GM23338 (cell line): Measurements from ENCODE around the gene NCLN. TPM values are rescaled to one million over a fixed set of nuclear protein-coding genes. Genes with fewer than 3 reads are reported as not detected.

ENCODE experiments used
- ATAC-seq: fragments of 200-7000 bp; cut with Tn5 transposase; 3 replicates; pipeline ENCODE4 v1.9.1; 2020
- DNase-seq: peaks from one replicate; pipeline ENCODE4 v3.0.0-alpha.2; 2015; ENCODE audit warnings: low spot score
- H2AFZ ChIP-seq: fragments of 200-600 bp; sonication (generic); 2 replicates; pipeline ENCODE4 v1.8.0; 2016; ENCODE audit warnings: antibody characterized with exemption, mild to moderate bottlenecking, moderate library complexity
- H3F3A ChIP-seq: fragments of 200-600 bp; sonication (generic); replicated peaks from 2 replicates; pipeline ENCODE4 v1.8.0; 2017; ENCODE audit warnings: antibody characterized with exemption, mixed run types, low read depth
- H3K27ac ChIP-seq: fragments of 200-600 bp; sonication (generic); 2 replicates; pipeline ENCODE4 v1.6.1; 2016; ENCODE audit warnings: low read depth
- H3K27me3 ChIP-seq: fragments of 200-600 bp; sonication (generic); 2 replicates; pipeline ENCODE4 v1.8.0; 2016; ENCODE audit warnings: mild to moderate bottlenecking, mixed run types, moderate library complexity; ENCODE audit not compliant: insufficient read depth
- H3K36me3 ChIP-seq: fragments of 200-600 bp; sonication (generic); 2 replicates; pipeline ENCODE4 v1.8.0; 2016; ENCODE audit warnings: mild to moderate bottlenecking; ENCODE audit not compliant: insufficient read depth
- H3K4me1 ChIP-seq: fragments of 200-600 bp; sonication (generic); 2 replicates; pipeline ENCODE4 v1.8.0; 2016; ENCODE audit warnings: mild to moderate bottlenecking, moderate library complexity; ENCODE audit not compliant: insufficient read depth
- H3K4me2 ChIP-seq: fragments of 200-600 bp; sonication (generic); 2 replicates; pipeline ENCODE4 v1.7.1; 2017; ENCODE audit warnings: mixed run types
- H3K4me3 ChIP-seq: fragments of 200-600 bp; sonication (generic); 2 replicates; pipeline ENCODE4 v1.6.1; 2016; ENCODE audit warnings: mixed run types
- H3K79me2 ChIP-seq: fragments of 200-600 bp; sonication (generic); replicated peaks from 2 replicates; pipeline ENCODE4 v1.8.0; 2017; ENCODE audit warnings: mild to moderate bottlenecking; ENCODE audit not compliant: insufficient read depth
- H3K9me2 ChIP-seq: fragments of 200-600 bp; sonication (generic); 2 replicates; pipeline ENCODE4 v1.8.0; 2017; ENCODE audit not compliant: insufficient read depth
- H4K20me1 ChIP-seq: fragments of 200-600 bp; sonication (generic); replicated peaks from 2 replicates; pipeline ENCODE4 v1.8.0; 2017; ENCODE audit warnings: mild to moderate bottlenecking; ENCODE audit not compliant: insufficient read depth
- H3K27ac Mint-ChIP-seq: 2 replicates; pipeline ENCODE4 v1.8.0; 2020; ENCODE audit warnings: inconsistent platforms, mild to moderate bottlenecking, moderate library complexity, mixed read lengths
- H3K27me3 Mint-ChIP-seq: 3 replicates; pipeline ENCODE4 v1.8.0; 2022; ENCODE audit warnings: low read depth, mild to moderate bottlenecking, moderate library complexity, mixed read lengths, inconsistent platforms; ENCODE audit not compliant: insufficient read depth, poor library complexity
- H3K36me3 Mint-ChIP-seq: 3 replicates; pipeline ENCODE4 v1.8.0; 2021; ENCODE audit warnings: low read depth, mild to moderate bottlenecking, inconsistent platforms, moderate library complexity, mixed read lengths
- H3K4me1 Mint-ChIP-seq: 3 replicates; pipeline ENCODE4 v1.8.0; 2020; ENCODE audit warnings: mild to moderate bottlenecking, inconsistent platforms, mixed read lengths
- H3K4me3 Mint-ChIP-seq: 3 replicates; pipeline ENCODE4 v1.8.0; 2021; ENCODE audit warnings: moderate library complexity, mild to moderate bottlenecking, inconsistent platforms, mixed read lengths
- H3K9me3 Mint-ChIP-seq: 3 replicates; pipeline ENCODE4 v1.8.0; 2020; ENCODE audit warnings: moderate library complexity, mild to moderate bottlenecking, inconsistent platforms, mixed read lengths
- EZH2 ChIP-seq: fragments of 200-600 bp; sonication (generic); IDR thresholded peaks from one replicate; pipeline ENCODE4 v1.8.0; 2017; ENCODE audit warnings: antibody characterized with exemption, mild to moderate bottlenecking, low read depth; ENCODE audit not compliant: unreplicated experiment
- JUNB ChIP-seq: IDR thresholded peaks from one replicate; pipeline ENCODE4 v1.6.1; 2016; ENCODE audit warnings: antibody characterized with exemption; ENCODE audit not compliant: unreplicated experiment
- NANOG ChIP-seq: IDR thresholded peaks from 2 replicates; pipeline ENCODE4 v1.6.1; 2016; ENCODE audit warnings: antibody characterized with exemption, borderline replicate concordance
- POLR2AphosphoS5 ChIP-seq: IDR thresholded peaks from 2 replicates; pipeline ENCODE4 v1.6.1; 2016; ENCODE audit warnings: antibody characterized with exemption, low read depth
- STAT1 ChIP-seq: IDR thresholded peaks from one replicate; pipeline ENCODE4 v1.6.1; 2016; ENCODE audit warnings: antibody characterized with exemption; ENCODE audit not compliant: unreplicated experiment
- ZNF114 ChIP-seq: fragments of 250-450 bp; sonication (Bioruptor Pico); IDR thresholded peaks from 2 replicates; pipeline ENCODE4 v1.5.0; 2020; ENCODE audit warnings: mild to moderate bottlenecking, moderate library complexity
- polyA plus RNA-seq: library from polyadenylated mRNA; unstranded; fragments of >200 nt; fragmentation: Nextera tagmentation; extraction: Ambion mirVana; gene quantifications from 2 replicates; pipeline ENCODE4 v1.2.1, GENCODE V29; 2016
- total RNA-seq: library from RNA; depleted of rRNA; stranded (reverse); fragments of >200 nt; shearing (Covaris generic); gene quantifications from 2 replicates; pipeline ENCODE4 v1.2.3, GENCODE V29; 2014
- TF ChIP-seq, protein P1 (sequence below): fragments of 250-450 bp; sonication (Bioruptor Pico); IDR thresholded peaks from 2 replicates; pipeline ENCODE4 v1.5.0; 2020; ENCODE audit warnings: mild to moderate bottlenecking, moderate library complexity
- TF ChIP-seq, protein P2 (sequence below), 2 experiments: fragments of 200-600 bp in 1 of 2; sonication (generic) in 1 of 2; conservative IDR thresholded peaks; 2 replicates each; pipeline versions ENCODE4 v1.5.1 to v1.6.1; 2016 to 2017; ENCODE audit warnings: antibody characterized with exemption in 2 of 2, low read depth in 2 of 2, mild to moderate bottlenecking in 2 of 2, moderate library complexity in 1 of 2

NCLN gene
- total and polyA plus RNA-seq, 2 experiments from 2014 or later, result 85.6 to 125 TPM

DNA sequence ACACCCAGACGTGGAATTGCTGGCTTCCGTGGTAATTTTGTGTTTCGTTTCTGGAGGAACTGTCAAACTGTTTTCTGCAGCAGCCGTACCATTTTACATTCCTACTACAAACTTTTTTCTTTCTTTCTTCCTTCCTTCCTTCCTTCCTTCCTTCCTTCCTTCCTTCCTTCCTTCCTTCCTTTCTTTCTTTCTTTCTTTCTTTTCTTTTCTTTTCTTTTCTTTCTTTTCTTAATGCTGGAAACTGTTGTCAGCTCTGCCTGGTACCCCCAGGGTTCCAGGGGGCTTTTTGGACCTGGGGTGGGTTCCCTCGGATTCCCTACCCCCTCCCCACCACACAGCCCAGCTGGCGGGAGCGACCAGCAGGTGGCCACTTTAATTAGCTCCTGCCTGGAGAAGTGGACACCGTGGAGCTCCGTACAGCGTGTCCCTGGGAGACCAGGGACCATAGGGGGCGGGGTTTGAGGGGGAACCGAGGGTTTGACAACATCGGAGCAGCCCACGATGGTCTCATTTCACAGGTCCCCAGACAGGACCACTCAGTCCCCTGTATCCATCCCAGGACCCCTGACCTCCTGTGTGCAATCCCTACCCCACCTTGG lies 63.1 kb downstream of the NCLN start (continued):
- TF ChIP-seq, protein P1, sequence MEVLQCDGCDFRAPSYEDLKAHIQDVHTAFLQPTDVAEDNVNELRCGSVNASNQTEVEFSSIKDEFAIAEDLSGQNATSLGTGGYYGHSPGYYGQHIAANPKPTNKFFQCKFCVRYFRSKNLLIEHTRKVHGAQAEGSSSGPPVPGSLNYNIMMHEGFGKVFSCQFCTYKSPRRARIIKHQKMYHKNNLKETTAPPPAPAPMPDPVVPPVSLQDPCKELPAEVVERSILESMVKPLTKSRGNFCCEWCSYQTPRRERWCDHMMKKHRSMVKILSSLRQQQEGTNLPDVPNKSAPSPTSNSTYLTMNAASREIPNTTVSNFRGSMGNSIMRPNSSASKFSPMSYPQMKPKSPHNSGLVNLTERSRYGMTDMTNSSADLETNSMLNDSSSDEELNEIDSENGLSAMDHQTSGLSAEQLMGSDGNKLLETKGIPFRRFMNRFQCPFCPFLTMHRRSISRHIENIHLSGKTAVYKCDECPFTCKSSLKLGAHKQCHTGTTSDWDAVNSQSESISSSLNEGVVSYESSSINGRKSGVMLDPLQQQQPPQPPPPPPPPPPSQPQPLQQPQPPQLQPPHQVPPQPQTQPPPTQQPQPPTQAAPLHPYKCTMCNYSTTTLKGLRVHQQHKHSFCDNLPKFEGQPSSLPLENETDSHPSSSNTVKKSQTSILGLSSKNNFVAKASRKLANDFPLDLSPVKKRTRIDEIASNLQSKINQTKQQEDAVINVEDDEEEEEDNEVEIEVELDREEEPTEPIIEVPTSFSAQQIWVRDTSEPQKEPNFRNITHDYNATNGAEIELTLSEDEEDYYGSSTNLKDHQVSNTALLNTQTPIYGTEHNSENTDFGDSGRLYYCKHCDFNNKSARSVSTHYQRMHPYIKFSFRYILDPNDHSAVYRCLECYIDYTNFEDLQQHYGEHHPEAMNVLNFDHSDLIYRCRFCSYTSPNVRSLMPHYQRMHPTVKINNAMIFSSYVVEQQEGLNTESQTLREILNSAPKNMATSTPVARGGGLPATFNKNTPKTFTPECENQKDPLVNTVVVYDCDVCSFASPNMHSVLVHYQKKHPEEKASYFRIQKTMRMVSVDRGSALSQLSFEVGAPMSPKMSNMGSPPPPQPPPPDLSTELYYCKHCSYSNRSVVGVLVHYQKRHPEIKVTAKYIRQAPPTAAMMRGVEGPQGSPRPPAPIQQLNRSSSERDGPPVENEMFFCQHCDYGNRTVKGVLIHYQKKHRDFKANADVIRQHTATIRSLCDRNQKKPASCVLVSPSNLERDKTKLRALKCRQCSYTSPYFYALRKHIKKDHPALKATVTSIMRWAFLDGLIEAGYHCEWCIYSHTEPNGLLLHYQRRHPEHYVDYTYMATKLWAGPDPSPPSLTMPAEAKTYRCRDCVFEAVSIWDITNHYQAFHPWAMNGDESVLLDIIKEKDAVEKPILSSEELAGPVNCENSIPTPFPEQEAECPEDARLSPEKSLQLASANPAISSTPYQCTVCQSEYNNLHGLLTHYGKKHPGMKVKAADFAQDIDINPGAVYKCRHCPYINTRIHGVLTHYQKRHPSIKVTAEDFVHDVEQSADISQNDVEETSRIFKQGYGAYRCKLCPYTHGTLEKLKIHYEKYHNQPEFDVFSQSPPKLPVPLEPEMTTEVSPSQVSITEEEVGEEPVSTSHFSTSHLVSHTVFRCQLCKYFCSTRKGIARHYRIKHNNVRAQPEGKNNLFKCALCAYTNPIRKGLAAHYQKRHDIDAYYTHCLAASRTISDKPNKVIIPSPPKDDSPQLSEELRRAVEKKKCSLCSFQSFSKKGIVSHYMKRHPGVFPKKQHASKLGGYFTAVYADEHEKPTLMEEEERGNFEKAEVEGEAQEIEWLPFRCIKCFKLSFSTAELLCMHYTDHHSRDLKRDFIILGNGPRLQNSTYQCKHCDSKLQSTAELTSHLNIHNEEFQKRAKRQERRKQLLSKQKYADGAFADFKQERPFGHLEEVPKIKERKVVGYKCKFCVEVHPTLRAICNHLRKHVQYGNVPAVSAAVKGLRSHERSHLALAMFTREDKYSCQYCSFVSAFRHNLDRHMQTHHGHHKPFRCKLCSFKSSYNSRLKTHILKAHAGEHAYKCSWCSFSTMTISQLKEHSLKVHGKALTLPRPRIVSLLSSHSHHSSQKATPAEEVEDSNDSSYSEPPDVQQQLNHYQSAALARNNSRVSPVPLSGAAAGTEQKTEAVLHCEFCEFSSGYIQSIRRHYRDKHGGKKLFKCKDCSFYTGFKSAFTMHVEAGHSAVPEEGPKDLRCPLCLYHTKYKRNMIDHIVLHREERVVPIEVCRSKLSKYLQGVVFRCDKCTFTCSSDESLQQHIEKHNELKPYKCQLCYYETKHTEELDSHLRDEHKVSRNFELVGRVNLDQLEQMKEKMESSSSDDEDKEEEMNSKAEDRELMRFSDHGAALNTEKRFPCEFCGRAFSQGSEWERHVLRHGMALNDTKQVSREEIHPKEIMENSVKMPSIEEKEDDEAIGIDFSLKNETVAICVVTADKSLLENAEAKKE (CRISPR knock-in tag), result no peak

DNA sequence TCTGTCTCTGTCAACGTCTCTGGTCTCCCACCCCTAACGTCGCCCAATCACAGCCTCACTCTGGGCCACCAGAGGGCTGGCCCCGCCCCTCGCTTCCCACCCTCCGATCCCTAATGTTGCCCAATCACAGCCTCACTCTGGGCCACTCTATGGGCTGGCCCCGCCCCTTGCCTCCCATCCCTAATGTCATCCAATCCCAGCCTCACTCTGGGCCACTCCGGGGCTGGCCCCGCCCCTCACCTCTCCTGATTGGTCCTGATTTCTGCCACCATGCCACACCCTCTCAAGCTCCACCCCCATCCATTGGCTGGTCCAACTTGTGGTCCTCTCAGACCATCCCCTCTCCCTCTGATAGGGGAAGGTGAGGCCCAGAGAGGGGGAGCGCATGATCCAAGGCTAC lies 63.7 kb downstream of the NCLN start:
- no peak overlapping the region; the same call in 2 of the 3 replicates for H3K4me3 Mint-ChIP-seq
- no peaks in the 10 kb centered on the region for H4K20me1 ChIP-seq
- H3K27ac ChIP-seq, result no peak overlapping the region
- no peak overlapping the region for H3K27ac Mint-ChIP-seq
- ATAC-seq (peak; percentile 91), DNase-seq (peak; percentile 80)
- H3K36me3 Mint-ChIP-seq, result peaks cover 27% of the 10 kb centered on the region
- H3K4me1 ChIP-seq, result no peaks in the 10 kb centered on the region; the same call in 1 of the 2 replicates
- H3K9me2 ChIP-seq, result no peaks in the 10 kb centered on the region
- H3K27me3 Mint-ChIP-seq, result peaks cover 6% of the 10 kb centered on the region
- H3K36me3 ChIP-seq, result no peaks in the 10 kb centered on the region
- H3K4me3 ChIP-seq, result no peak overlapping the region
- H3K9me3 Mint-ChIP-seq, result peaks cover 15% of the 10 kb centered on the region
- H3K4me1 Mint-ChIP-seq, result peaks cover 2% of the 10 kb centered on the region; the same call in 1 of the 3 replicates
- H3F3A ChIP-seq, result peaks cover 3% of the 10 kb centered on the region; the same call in 1 of the 2 replicates
- no peak overlapping the region for H3K4me2 ChIP-seq
- no peak overlapping the region for H2AFZ ChIP-seq
- no peaks in the 10 kb centered on the region for H3K79me2 ChIP-seq
- no peaks in the 10 kb centered on the region for H3K27me3 ChIP-seq
- no peak for TF ChIP-seq JUNB
- TF ChIP-seq, protein P1 (CRISPR knock-in tag), result no peak
- TF ChIP-seq STAT1, result no peak
- TF ChIP-seq ZNF114 (CRISPR knock-in tag), result no peak
- TF ChIP-seq NANOG, result no peak
- TF ChIP-seq POLR2AphosphoS5, result no peak
- TF ChIP-seq, protein P2, sequence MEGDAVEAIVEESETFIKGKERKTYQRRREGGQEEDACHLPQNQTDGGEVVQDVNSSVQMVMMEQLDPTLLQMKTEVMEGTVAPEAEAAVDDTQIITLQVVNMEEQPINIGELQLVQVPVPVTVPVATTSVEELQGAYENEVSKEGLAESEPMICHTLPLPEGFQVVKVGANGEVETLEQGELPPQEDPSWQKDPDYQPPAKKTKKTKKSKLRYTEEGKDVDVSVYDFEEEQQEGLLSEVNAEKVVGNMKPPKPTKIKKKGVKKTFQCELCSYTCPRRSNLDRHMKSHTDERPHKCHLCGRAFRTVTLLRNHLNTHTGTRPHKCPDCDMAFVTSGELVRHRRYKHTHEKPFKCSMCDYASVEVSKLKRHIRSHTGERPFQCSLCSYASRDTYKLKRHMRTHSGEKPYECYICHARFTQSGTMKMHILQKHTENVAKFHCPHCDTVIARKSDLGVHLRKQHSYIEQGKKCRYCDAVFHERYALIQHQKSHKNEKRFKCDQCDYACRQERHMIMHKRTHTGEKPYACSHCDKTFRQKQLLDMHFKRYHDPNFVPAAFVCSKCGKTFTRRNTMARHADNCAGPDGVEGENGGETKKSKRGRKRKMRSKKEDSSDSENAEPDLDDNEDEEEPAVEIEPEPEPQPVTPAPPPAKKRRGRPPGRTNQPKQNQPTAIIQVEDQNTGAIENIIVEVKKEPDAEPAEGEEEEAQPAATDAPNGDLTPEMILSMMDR (conservative IDR thresholded peaks at IDR 0.05; ENCODE audit: low read depth in 2 of 2), result no peak
- no peak for TF ChIP-seq EZH2
